GM21447 (cell line): ENCODE measurements around the gene IGFBP1.

Experiments
- ATAC-seq: cut with Tn5 transposase; IDR thresholded peaks from one replicate; pipeline ENCODE4 v1.9.1; 2021; ENCODE audit not compliant: unreplicated experiment

The IGFBP1 gene

DNA sequence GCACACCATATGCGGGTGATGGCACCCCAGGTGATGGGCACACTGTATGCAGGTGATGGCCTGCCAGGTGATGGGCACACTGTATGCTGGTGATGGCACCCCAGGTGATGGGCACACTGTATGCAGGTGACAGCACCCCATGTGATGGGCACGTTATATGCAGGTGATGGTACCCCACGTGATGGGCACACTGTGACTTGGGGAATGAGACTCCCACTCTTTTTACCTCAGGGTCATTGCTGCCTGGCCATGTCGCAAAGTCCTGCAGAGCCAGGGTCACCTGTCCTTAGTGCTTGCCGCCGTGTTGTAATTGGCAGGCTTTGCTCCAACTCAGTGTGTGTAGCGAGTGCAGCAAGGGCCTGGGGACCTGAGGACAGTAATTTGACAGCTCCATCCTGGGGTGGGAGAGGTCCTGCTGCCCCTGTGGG, 7.8 kb upstream of the IGFBP1 start:
- no peak for ATAC-seq

DNA sequence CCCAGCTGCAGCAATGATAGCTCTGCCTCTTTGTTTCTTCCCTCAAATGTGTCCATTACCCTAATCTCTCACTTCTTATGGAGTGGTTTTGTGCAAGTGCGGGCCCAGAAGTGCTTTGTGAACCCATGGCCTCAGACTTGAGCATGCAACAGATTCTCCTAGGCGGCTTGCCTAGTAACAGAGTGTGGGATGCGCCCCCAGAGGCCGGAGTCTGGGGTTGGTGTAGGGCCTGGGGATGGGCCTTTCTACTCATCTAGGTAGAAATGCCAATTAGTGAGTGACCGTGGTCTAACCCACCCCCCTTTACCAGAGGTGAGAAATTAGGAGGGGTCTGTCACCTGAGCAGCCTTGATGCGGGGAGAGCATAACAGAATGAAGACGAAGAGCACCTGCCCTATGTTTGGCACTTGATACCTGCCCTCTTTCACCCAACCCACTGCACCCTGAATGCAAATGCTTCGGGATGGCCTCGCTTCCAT, 7.0 kb upstream of the IGFBP1 start:
- no peak for ATAC-seq

DNA sequence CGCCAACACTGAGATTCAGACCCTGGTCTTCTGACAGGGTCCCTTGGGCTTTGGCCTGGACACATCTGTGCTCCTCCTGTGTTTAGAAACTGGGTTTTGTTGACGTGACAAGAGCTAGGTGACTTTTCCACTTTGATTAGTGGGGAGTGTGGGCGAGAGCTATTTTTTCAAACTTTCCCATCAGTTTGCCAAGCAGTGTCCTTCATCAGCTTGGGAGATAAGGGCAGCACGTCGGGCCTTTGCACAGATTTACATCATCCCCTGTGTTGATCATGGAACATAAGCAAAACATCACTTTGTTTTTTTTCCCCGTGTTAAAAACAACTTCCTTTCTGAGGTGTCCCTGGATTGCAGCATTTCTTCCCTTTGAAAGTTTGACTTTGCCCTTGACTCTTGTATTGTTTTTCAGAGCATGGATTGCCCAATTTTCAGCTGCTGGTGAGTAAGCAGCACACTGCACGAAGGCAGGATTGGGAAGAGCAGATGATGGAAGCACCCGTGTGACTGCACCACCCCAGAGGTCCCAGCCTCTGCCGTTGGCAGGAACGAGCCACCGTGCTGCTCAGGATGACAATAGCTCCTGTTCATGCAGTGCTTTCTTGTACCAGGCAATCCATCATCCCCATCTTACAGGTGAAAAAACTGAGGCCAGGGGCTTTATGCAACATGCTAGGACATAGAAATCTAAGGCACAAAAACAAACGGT, 6.4 kb upstream of the IGFBP1 start:
- ATAC-seq = no peak

- ATAC-seq = no peak
Measured at GRCh38 chr7:45882465-45882810, 5.8 kb upstream of the IGFBP1 start.

DNA sequence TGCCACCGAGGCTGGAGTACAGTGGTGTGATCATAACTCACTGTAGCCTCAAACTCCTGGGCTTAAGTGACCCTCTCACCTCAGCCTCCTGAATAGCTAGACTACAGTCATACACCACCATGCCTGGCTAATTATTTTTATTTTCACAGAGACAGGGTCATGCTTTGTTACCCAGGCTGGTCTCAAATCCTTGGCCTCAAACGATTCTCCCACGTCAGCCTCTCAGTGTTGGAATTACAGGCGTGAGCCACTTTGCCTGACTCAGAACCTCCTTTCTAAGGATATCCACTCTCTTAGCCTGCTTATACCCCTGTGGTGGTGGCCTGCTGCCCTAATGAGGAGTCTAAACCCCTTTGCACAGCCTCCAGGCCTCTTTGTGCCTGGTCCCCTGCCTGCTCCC, 4.2 kb upstream of the IGFBP1 start:
- ATAC-seq = no peak

- ATAC-seq = no peak
Measured at GRCh38 chr7:45885264-45885882, 2.9 kb upstream of the IGFBP1 start.

GRCh38 chr7:45886931-45887667, 1.2 kb upstream of the IGFBP1 start:
- no peak for ATAC-seq

DNA sequence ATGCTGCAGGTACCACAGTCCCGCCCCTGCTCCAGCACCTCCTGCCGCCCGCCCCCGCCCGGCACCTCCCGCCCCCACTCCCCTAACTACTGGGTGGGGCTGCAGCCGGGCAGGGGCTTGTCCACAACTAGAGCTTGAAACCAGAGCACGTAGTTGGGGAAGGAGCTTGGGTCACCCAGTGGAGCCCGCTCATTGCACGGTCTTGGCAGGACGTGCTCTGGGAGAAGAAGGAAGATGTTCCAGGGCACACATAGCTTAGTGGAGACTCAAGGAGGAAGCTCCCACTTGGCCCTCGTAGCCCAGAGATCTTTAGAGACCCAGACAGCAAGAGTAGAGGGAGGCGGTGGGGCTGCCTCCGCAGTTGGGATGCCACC, 692 bp downstream of the IGFBP1 start:
- no peak for ATAC-seq

DNA sequence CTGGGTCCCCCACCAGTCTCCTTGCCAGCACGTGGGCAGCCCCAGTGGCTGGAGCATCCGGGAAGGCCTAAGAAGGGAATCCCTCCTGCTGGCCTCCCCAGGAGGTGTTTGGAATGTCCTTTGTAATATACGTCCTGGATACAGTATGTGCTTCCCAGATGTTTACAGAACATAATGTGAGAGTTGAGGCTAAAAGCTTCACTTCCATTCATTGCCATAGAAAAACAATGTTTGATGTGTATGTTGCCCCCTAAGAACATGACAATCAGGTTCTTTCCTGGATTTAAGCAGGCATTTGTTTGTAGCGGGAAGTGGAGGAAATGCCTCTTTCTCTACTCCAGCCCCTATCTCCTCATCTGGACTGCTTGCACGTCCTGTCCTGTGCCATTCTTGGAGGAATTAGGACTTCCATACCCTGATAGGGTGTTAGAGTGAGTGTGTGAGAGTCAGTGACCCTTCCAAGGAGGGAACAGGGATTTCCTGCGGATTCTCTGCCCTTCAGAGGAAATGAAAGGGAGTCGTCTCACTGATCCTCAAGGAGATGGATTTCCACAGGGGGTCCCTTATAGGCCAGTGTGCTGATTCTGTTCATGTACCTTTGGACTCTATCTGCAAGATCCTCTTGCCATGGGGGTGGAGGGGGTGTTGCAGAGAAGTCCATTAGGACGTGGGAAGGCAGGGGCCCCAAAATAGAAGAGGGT, 1.2 kb downstream of the IGFBP1 start:
- ATAC-seq = no peak

GRCh38 chr7:45890125-45890901, 2.0 kb downstream of the IGFBP1 start:
- ATAC-seq = no peak

DNA sequence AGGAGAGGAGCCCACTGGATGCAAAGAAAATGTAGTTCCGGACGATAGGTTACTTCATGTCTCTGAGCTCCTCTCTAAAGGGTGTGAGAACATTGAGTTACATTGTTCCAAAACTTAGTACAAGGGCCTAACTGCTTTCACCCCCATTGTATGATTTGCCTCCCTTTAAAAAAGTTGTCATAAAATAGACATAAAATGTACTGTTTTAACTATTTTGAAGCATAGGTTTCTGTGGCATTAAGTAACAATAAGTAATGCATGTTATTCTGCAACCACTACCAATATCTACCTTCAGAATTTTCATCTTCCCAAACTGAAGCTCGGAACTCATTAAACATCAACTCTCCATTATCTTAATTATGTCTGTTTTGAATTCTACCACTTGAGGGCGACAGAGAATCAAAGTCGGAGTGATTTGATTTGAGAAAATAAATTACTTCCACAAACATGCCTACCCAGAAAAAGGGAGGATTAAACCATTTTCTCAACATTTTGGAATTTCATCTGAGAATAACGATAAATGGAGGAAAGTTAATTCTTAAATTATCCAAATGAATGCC, 2.7 kb downstream of the IGFBP1 start:
- ATAC-seq = no peak

DNA sequence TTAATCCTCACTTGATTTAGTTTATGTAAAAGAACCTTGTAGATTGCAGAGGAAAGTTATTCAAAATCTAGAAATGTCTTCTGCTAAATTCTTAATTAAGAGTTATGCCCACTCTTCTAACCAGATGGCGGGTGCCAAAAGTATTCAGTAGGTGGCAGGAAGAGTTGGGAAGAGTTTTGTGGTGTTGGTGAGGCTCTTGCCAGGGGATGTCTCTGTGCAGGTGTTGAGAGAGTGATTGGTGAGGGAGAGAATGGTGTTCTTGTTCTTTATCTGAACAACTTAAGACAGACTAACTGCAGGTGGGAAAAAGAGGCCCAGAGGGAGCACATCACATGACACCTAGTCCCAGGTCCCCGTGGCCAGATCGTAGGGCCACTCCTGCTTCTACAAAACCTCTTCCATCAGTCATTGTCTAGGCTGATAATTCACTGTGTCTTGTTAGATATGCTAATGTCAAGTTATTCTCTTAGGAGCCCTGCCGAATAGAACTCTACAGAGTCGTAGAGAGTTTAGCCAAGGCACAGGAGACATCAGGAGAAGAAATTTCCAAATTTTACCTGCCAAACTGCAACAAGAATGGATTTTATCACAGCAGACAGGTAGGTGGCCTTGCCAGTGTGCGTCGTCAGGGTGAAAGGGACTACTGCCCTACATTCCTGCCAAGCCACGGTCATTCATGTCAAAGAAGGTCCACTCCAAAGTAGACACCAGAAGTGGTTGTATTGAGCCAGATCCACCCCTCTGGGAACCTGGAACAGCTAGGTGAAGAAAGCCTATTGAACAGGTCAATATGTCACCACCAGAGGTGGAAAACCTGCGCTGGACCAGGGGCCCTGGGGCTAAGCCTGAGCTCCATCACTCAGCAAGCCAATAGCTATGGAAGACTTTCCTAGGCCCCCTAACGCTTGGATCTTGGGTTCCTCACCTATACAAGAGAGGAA, 3.4 kb downstream of the IGFBP1 start:
- ATAC-seq = no peak

DNA sequence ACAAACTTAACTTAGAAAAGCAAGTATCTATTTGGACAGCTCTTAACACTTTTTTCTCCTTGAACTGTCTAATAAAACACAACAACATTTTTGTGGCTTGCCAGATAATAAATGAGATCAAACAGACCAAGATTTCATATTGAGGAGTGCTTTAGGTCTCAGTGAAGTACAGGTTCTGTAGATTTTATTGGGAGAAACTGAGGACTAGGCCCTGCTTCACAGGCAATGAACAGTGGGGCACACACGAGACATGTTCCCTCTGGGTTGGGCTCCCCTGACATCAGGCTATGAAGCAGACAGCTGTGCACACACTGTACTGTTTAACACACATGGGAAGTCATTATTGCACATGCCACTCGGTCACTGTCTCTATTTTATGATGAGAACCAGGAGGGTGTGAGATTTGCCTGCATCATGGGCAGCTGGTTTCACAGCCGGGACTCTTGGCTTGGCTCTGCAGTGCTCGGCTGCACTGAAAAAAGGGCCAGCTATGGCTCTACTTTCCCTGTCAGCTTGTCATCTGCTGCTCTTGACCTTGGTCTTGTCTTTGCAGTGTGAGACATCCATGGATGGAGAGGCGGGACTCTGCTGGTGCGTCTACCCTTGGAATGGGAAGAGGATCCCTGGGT, 4.2 kb downstream of the IGFBP1 start:
- no peak for ATAC-seq

GRCh38 chr7:45893374-45893995, 5.2 kb downstream of the IGFBP1 start:
- ATAC-seq = no peak

- ATAC-seq = no peak
Measured at GRCh38 chr7:45893996-45894664, 5.8 kb downstream of the IGFBP1 start.

GRCh38 chr7:45894665-45895062, 6.4 kb downstream of the IGFBP1 start:
- ATAC-seq = no peak

GRCh38 chr7:45897042-45897690, 8.9 kb downstream of the IGFBP1 start:
- ATAC-seq = no peak
